HG03196 (cell line): ENCODE results near the gene SCAMP2.
"Not testable (repeated sequence)": the region's sequence is repeated elsewhere in the genome, so short reads cannot be mapped to it uniquely, and the experiment has no call there.

ENCODE experiments used
- ATAC-seq: cut with Tn5 transposase; IDR thresholded peaks from one replicate; pipeline ENCODE4 v1.9.1; 2021; ENCODE audit not compliant: unreplicated experiment

Gene SCAMP2

GRCh38 chr15:74891469-74891868, 18.3 kb upstream of the SCAMP2 start:
- no peak for ATAC-seq

DNA sequence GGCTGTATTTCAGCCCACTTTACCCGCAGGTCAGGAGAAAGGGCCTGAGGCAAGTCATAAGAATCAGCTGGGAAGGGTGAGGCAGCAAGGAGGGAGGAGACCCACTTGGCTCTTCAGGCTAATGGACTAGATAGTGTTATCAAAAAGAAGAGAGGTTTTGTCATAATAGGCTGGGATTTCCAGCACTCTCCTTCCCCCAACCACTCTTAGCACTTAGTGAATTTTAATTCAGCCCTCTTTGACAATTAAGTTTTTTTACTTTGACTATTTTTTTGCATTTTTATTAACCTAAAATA, 17.4 kb upstream of the SCAMP2 start:
- ATAC-seq: no peak

DNA sequence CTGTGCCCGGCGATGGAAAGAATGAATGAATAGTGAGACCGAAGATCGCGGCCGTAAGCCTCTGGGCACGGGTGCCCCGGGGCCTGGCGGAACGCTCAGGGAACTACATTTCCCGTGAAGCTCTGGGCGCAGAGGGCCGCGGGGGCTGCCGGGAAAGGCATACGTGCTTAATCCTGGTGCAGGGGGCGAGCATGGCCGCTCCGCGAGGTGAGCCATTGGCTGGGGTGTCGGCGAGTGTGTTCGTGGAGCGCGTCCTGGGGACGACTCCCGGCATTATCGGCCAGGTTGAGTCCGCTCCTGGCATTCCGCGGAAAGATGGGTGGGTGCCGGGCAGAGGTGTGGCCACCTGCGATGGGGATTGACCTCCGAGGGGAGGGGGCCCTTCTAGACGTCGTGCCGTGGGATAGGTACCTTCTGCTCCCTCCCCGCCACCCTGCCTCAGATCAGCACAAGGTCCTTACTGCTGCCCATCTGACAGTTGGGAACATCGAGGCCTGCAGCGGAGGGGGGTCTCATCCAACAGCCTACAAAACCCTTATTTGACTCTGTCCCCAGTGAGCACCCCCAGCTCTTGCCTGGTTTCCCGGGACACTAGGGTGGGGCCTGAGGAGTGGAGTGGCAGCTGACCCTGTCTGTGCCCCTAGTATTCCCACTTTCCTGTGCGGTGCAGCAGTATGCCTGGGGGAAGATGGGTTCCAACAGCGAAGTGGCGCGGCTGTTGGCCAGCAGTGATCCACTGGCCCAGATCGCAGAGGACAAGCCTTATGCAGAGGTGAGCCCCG, 16.9 kb upstream of the SCAMP2 start, which contains the start of gene MPI:
Gene MPI, plus strand, starts transcription at position 160 of the 782 bp plus-strand sequence. Its CDS starts 32 bp downstream, at position 192.
- peak; percentile 82 for ATAC-seq

- ATAC-seq: peak; percentile 2
Measured at GRCh38 chr15:74889390-74889882, 16.3 kb upstream of the SCAMP2 start.

DNA sequence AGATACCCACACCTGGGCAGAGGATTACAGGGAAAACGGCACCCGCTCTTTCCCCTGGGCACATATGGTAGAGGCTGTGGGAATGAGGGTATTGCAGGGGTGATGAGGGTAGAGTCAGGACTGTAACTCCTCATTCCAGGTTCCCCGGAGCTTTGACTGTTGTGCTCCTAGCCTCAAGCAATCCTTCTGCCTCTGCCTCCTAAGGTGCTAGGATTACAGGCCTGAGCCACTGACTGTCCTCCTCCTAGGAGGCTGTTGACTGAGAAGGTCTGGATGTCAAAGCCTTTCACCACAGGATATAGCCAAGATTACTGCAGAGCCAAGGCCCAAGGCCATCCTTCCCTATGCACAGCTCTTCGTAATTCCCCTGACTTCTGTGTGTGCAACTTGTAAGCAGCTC, 15.6 kb upstream of the SCAMP2 start:
- ATAC-seq: no peak

DNA sequence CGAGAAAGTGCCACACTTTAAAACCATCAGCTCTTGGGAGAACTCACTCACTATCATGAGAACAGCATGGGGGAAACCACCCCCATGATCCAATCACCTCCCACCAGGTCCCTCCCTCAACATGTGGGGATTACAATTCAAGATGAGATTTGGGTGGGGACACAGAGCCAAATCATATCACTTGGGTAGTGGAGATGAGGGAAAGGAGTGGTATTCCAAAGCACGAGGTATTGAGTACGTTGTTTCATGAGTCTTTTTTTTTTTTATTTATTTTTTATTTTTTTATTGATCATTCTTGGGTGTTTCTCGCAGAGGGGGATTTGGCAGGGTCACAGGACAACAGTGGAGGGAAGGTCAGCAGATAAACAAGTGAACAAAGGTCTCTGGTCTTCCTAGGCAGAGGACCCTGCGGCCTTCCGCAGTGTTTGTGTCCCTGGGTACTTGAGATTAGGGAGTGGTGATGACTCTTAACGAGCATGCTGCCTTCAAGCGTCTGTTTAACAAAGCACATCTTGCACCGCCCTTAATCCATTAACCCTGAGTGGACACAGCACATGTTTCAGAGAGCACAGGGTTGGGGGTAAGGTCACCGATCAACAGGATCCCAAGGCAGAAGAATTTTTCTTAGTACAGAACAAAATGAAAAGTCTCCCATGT, 14.5 kb upstream of the SCAMP2 start:
- not testable (repeated sequence) for ATAC-seq

GRCh38 chr15:74885461-74885860, 12.3 kb upstream of the SCAMP2 start:
- ATAC-seq: no peak

- ATAC-seq: no peak
Measured at GRCh38 chr15:74884428-74885223, 11.5 kb upstream of the SCAMP2 start.

GRCh38 chr15:74882528-74882927, 9.4 kb upstream of the SCAMP2 start:
- ATAC-seq: no peak

- no peak for ATAC-seq
Measured at GRCh38 chr15:74878273-74878672, 5.1 kb upstream of the SCAMP2 start.

- peak; percentile 22 for ATAC-seq
Measured at GRCh38 chr15:74873756-74874424, 725 bp upstream of the SCAMP2 start.

DNA sequence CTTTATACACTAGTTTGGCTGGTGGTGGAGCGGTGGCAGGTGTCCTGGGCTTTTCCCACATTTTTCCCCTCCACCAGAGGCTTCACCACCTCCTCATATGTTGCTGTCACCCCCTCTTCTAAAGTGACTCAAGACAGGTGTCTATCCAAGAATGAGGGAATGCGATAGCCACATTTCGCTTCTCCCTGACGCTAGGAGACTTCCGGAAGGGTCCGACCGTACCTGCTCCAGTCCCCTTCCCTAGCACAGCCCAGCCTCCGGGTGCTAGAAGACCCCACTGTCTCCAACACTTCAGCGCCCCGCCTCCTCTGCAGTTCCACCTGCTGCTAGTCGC, 496 bp downstream of the SCAMP2 start:
- ATAC-seq: no peak

DNA sequence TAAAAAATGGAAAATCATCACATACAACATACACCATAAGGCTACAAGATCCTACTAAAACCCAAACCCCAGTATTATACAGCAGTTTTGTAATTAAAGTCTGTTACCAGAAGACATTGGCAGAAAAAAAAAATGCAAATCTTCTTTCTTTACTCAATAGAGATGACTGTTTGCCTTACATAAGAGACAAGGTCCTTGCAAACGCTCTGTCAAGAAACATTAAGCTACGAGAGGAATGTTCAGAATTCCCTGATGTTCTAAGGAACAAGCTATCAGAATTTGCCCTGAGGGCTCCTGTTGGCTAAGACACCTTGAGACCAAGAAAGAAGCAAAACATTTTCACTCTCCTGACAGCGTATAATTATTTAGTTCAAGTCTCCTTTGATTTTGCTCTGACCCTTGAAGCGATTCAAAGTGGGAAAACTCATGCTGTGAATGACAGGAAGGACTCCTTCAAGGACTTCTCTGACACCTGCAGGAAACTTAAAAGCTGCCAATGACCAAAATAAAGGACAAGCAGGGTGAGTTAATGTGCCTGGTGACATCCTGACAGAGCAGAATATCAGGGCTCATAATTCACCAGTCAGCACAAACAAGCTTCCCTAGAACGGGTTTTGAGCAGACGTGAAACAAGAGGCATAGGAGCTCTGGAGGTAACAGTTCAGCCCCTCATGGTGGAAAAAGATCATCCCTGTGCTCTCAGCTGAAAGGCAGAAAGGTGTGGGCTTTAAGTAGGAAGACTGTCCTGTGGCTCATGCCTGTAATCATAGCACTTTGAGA, 2.5 kb downstream of the SCAMP2 start:
- no peak for ATAC-seq

DNA sequence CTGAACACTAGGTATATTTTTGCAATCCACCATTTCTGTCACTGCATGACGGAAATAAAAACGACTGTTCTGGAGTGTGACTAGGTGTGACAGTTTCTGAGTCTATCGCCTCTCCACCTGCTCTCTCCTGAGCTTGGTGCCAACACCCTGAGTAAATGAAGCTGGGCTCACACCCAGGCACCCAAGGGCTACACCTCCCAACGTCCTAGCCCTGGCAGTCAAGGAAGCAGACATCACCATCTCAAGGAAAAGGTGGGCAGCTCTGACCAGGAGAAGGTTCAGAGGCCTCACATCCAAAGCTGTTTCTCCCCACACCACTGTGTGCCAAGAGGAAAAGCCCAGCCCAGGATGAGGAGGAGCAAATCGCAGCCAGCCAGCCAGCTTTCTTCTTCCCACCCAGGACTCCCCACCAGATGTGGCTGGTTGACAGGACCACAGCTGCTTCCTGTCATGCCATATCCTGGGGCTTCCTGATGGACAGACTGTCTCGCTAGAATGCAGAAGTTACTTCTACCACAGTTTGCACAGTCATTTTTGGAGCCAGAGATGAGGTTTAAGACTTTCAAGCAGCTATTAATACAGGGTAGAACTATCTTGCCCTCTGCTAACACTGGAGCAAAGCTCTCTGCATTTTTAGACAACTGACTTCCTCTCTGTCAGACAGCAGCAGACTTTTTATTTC, 3.3 kb downstream of the SCAMP2 start:
- ATAC-seq: peak; percentile 27

DNA sequence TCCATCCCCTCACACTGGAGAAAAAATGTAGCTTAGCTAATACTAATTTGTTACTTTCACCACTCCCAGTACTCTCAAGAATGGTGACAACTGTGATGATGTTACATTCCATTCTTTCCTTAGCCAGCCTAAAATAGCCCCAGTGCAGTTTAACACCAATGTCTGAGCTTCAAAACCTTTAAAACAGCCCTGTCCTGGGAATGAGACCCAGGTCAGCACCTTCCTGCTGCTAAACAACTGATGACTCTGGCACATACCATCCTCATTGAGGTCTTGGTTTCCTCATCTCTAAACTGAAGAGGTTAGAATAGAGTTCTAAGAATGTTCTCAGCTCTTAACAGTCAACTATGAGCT, 3.8 kb downstream of the SCAMP2 start:
- no peak for ATAC-seq

DNA sequence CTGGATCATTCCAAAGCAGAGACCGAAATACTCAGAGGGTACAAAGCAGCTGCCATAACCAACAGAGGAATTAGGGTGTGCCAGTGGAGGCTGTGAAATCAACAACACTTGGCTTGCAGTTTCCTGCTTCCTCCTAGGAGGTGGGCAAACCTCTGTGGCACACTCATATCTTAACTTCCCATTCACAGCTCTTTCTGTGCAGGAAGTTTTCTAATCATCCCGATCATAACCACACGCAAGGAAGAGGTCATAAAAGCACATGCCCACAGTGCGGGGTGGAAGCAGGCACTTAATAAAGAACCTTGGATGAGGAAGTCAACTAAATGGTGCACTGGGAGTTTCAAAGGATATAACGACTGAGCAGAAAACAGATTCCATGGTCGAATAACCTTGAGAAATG, 5.1 kb downstream of the SCAMP2 start:
- ATAC-seq: no peak

DNA sequence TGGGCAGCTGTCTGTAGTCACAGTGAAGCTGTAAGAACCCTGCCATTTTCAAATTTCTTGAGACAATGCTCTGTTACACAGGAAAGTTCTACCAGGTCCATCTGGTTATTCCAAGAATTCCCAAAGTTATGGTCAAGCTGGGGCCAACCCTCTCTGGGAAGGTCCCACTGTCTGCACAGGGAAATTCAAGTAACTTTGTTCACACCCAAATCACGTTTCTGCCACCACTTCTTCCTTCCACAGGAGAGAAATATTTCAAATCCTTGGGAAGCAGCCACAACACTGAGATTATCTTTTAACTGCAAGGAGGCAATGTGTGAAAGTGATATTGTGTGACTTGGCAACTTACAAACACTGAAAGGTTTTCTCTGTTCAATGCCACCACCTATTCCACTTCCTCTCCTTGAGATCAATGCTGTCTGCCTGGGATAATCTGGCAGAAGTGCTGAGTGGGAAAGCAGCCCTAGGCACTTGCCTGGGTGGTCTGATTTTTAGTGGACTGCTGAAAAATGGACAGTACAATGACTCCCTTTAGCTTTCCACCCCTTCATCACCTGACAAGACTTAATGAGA, 5.6 kb downstream of the SCAMP2 start:
- ATAC-seq: no peak

DNA sequence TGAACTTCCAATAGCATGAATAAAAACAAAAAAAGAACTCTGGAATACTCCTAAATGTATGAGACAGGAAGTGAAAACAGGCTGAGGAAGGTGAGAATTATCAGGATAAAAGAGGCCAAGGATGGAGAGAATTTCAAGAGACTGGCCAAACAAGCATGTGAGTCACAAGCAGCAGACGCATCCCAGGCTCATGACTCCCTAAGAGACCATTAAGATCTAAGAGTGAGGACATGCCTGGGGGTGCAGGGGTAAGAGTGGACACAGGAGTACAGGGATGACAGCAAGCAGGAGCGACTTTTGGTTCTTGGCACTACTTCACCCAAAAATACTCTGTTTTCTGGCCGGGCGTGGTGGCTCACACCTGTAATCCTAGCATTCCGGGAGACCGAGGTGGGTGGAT, 7.1 kb downstream of the SCAMP2 start:
- no peak for ATAC-seq

DNA sequence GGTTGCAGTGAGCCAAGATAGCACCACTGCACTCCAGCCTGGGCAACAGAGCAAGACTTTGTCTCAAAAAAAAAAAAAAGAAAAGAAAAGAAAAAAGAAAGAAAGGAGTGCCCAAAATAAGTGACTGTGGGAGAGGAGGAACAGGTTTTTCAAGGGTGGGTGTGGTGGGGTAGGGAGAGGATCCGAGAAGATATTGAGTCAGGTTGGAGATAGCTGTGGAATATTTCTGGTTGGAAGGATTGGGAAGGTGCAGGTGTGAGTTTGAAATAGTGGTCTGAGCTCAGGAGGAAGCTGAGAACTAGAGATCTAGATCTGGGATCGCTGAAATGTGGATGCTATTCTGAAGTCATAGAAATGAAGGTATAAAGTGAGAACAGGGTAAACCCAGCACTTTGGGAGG, 7.8 kb downstream of the SCAMP2 start:
- ATAC-seq: no peak

DNA sequence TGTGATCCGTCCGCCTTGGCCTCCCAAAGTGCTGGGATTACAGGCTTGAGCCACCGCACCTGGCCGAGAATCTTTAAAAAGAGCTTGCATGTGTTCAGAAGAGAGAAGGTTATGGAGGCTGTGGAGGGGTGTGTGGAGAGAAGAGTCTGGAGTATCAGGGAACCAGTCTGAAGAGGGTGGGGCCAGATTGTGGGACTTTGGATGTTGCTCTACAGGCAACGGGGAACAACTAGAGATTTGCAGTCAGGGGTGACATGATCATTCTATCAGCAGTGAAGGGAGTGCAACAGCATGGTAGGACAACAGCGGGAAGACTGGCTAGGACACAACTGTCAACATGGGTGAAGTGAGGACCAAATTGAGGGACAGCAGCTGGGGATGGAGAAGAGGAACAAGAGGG, 8.9 kb downstream of the SCAMP2 start:
- no peak for ATAC-seq
